Caco-2 (cell line): ENCODE results near the gene LRRC1. TPM values are rescaled to one million over a fixed set of nuclear protein-coding genes. Genes with fewer than 3 reads are reported as not detected.

Experiments used
- BruUV-seq: library from RNA; stranded (reverse); fragments of 400-500 nt; replicated peaks from 2 replicates; lab custom pipeline; 2021; lab: Mats Ljungman, UMichigan
- CTCF ChIA-PET: fragments of 300-600 bp; sonication (Branson Sonifier 250); formaldehyde crosslinking; loops from one replicate; lab custom pipeline; 2022; ENCODE audit warnings: antibody characterized with exemption; lab: Charles Lee
- POLR2A ChIA-PET: fragments of 300-600 bp; sonication (Branson Sonifier 250); formaldehyde crosslinking; loops from one replicate; lab custom pipeline; 2022; ENCODE audit warnings: antibody characterized with exemption; lab: Charles Lee
- DNase-seq, 2 experiments: peaks; one replicate each; pipeline versions ENCODE4 v3.0.0 to v3.0.0-alpha.2; 2020 to 2022
- H3K27me3 ChIP-seq: replicated peaks from 2 replicates; pipeline ENCODE4 v1.6.0; 2011; ENCODE audit warnings: low read length; ENCODE audit not compliant: control insufficient read depth, insufficient read depth
- H3K36me3 ChIP-seq: 2 replicates; pipeline ENCODE4 v1.5.1; 2011; ENCODE audit warnings: low read length; ENCODE audit not compliant: control insufficient read depth, insufficient read depth
- H3K4me1 ChIP-seq: fragments of 250-450 bp; sonication (Bioruptor Pico); 2 replicates; pipeline ENCODE4 v1.5.1; 2020; ENCODE audit warnings: mild to moderate bottlenecking
- H3K4me3 ChIP-seq: 2 replicates; pipeline ENCODE4 v1.5.1; 2011; ENCODE audit warnings: low read depth, mild to moderate bottlenecking, control low read depth, low read length
- H3K9me3 ChIP-seq: fragments of 250-450 bp; sonication (Bioruptor Pico); 2 replicates; pipeline ENCODE4 v1.5.1; 2020; ENCODE audit warnings: mild to moderate bottlenecking, moderate library complexity
- H3K27ac Mint-ChIP-seq: one replicate; pipeline ENCODE4 v1.8.0; 2022; ENCODE audit warnings: mixed read lengths; ENCODE audit not compliant: unreplicated experiment
- H3K27me3 Mint-ChIP-seq: one replicate; pipeline ENCODE4 v1.8.0; 2022; ENCODE audit warnings: mixed read lengths; ENCODE audit not compliant: insufficient read depth, unreplicated experiment
- H3K36me3 Mint-ChIP-seq: one replicate; pipeline ENCODE4 v1.8.0; 2022; ENCODE audit warnings: mild to moderate bottlenecking, mixed read lengths; ENCODE audit not compliant: insufficient read depth, unreplicated experiment
- H3K4me1 Mint-ChIP-seq: one replicate; pipeline ENCODE4 v1.8.0; 2022; ENCODE audit warnings: low read depth, mixed read lengths; ENCODE audit not compliant: unreplicated experiment
- H3K4me3 Mint-ChIP-seq: one replicate; pipeline ENCODE4 v1.8.0; 2022; ENCODE audit warnings: mild to moderate bottlenecking, moderate library complexity, mixed read lengths; ENCODE audit not compliant: unreplicated experiment
- H3K9me3 Mint-ChIP-seq: one replicate; pipeline ENCODE4 v1.8.0; 2022; ENCODE audit warnings: mixed read lengths; ENCODE audit not compliant: unreplicated experiment
- CTCF ChIP-seq, 2 experiments: fragments of 200-600 bp in 1 of 2; IDR thresholded peaks; 1 replicate in 1 of 2; 2 replicates in 1 of 2; pipeline versions ENCODE4 v1.5.1 to v1.8.0; 2011 to 2022; ENCODE audit warnings: antibody characterized with exemption in 1 of 2, control low read depth in 1 of 2, inconsistent platforms in 1 of 2, low read depth in 1 of 2, low read length in 1 of 2, mild to moderate bottlenecking in 1 of 2, moderate library complexity in 1 of 2; ENCODE audit not compliant: insufficient read depth in 1 of 2, severe bottlenecking in 1 of 2, unreplicated experiment in 1 of 2
- intact Hi-C: fragments of 100-400 bp; cut with micrococcal nuclease; formaldehyde crosslinking; loops from one replicate; pipeline ENCODE4 v1.10.0; 2022; ENCODE audit not compliant: unreplicated experiment
- total RNA-seq: library from RNA; stranded (reverse); gene quantifications from 2 replicates; pipeline ENCODE4 v1.2.3, GENCODE V29; 2022

The LRRC1 gene
- total RNA-seq, 1 experiment from 2014 or later, result 60.8 TPM

GRCh38 chr6:53928641-53929040 is 133.8 kb downstream of the LRRC1 start:
- Histone ChIP-seq H3K36me3 (no peaks in the 10 kb centered on the region), H3K27me3 (no peaks in the 10 kb centered on the region), H3K9me3 (no peaks in the 10 kb centered on the region), H3K4me3 (no peak overlapping the region), H3K4me1 (peaks cover 10% of the 10 kb centered on the region)
- Mint-ChIP-seq H3K9me3 (no peaks in the 10 kb centered on the region), H3K4me1 (peaks cover 13% of the 10 kb centered on the region), H3K36me3 (peaks cover 69% of the 10 kb centered on the region), H3K4me3 (no peak overlapping the region), H3K27ac (no peak overlapping the region), H3K27me3 (no peaks in the 10 kb centered on the region)
- intact Hi-C loops, result no loop called here
- ChIA-PET POLR2A (no interaction called here), CTCF (no interaction called here)
- no peak for DNase-seq
- TF ChIP-seq CTCF (IDR thresholded peaks at IDR 0.05; ENCODE audit: insufficient read depth in 1 of 2, low read depth in 1 of 2, low read length in 1 of 2, severe bottlenecking in 1 of 2, unreplicated experiment in 1 of 2), result no peak
- no TSS peak for BruUV-seq

GRCh38 chr6:53929041-53929820 is 134.4 kb downstream of the LRRC1 start:
- Mint-ChIP-seq H3K36me3 (peaks cover 66% of the 10 kb centered on the region), H3K27me3 (no peaks in the 10 kb centered on the region), H3K27ac (peak overlapping the region; percentile 39), H3K4me1 (peaks cover 17% of the 10 kb centered on the region), H3K4me3 (no peak overlapping the region), H3K9me3 (no peaks in the 10 kb centered on the region)
- Histone ChIP-seq H3K4me3 (no peak overlapping the region), H3K36me3 (no peaks in the 10 kb centered on the region), H3K4me1 (peaks cover 10% of the 10 kb centered on the region), H3K27me3 (no peaks in the 10 kb centered on the region), H3K9me3 (no peaks in the 10 kb centered on the region)
- DNase-seq, result no peak
- no TSS peak for BruUV-seq
- POLR2A ChIA-PET, result no interaction called here
- CTCF ChIA-PET, result no interaction called here
- no peak for TF ChIP-seq CTCF (IDR thresholded peaks at IDR 0.05; ENCODE audit: insufficient read depth in 1 of 2, low read depth in 1 of 2, low read length in 1 of 2, severe bottlenecking in 1 of 2, unreplicated experiment in 1 of 2)
- intact Hi-C loops, result no loop called here

- no peaks in the 10 kb centered on the region for H3K9me3 Mint-ChIP-seq
- peaks cover 17% of the 10 kb centered on the region for H3K4me1 Mint-ChIP-seq
- H3K4me3 Mint-ChIP-seq, result no peak overlapping the region
- no peak for TF ChIP-seq CTCF (IDR thresholded peaks at IDR 0.05; ENCODE audit: insufficient read depth in 1 of 2, low read depth in 1 of 2, low read length in 1 of 2, severe bottlenecking in 1 of 2, unreplicated experiment in 1 of 2)
- Histone ChIP-seq H3K9me3 (no peaks in the 10 kb centered on the region), H3K4me1 (peaks cover 10% of the 10 kb centered on the region), H3K4me3 (no peak overlapping the region), H3K36me3 (no peaks in the 10 kb centered on the region), H3K27me3 (no peaks in the 10 kb centered on the region)
- BruUV-seq, result no TSS peak
- no peaks in the 10 kb centered on the region for H3K27me3 Mint-ChIP-seq
- H3K36me3 Mint-ChIP-seq, result peaks cover 66% of the 10 kb centered on the region
- ChIA-PET CTCF (no interaction called here), POLR2A (no interaction called here)
- peak overlapping the region; percentile 39 for H3K27ac Mint-ChIP-seq
- intact Hi-C loops, result no loop called here
- no peak for DNase-seq
Measured at GRCh38 chr6:53929821-53930120, 135.0 kb downstream of the LRRC1 start.
